CD4-positive, alpha-beta memory T cell (primary cell): Measurements from ENCODE around the gene CFAP100. TPM values are rescaled to one million over a fixed set of nuclear protein-coding genes. Genes with fewer than 3 reads are reported as not detected.

Experiments
- CTCF ChIA-PET: fragments of 350-600 bp; sonication (Branson Sonifier 250); formaldehyde crosslinking; loops from one replicate; lab custom pipeline; 2021; ENCODE audit warnings: inconsistent platforms; ENCODE audit not compliant: partially characterized antibody; lab: Charles Lee
- POLR2A ChIA-PET: fragments of 350-600 bp; sonication (Branson Sonifier 250); formaldehyde crosslinking; loops from one replicate; lab custom pipeline; 2021; ENCODE audit not compliant: partially characterized antibody; lab: Charles Lee
- DNase-seq, 5 donors: peaks; one replicate each; pipeline versions ENCODE4 v3.0.0 to v3.0.0-alpha.2; 2020 to 2022; ENCODE audit warnings: mixed read lengths in 1 of 5
- H3K27ac ChIP-seq: one replicate; pipeline ENCODE4 v1.7.0; 2013; ENCODE audit warnings: low read depth, low read length
- H3K27me3 ChIP-seq: 2 replicates; pipeline ENCODE4 v1.7.0; 2013; ENCODE audit warnings: mild to moderate bottlenecking, low read length, moderate library complexity; ENCODE audit not compliant: insufficient read depth
- H3K36me3 ChIP-seq: 2 replicates; pipeline ENCODE4 v1.7.0; 2013; ENCODE audit warnings: mild to moderate bottlenecking, low read length, moderate library complexity; ENCODE audit not compliant: insufficient read depth
- H3K4me1 ChIP-seq: 2 replicates; pipeline ENCODE4 v1.7.0; 2013; ENCODE audit warnings: mild to moderate bottlenecking, low read length, moderate library complexity; ENCODE audit not compliant: insufficient read depth
- H3K4me3 ChIP-seq, 2 donors: one replicate each; pipeline ENCODE4 v1.7.0; 2013; ENCODE audit warnings: low read length in 2 of 2, mild to moderate bottlenecking in 1 of 2
- H3K9me3 ChIP-seq, 2 donors: one replicate each; pipeline ENCODE4 v1.7.0; 2013; ENCODE audit warnings: low read length in 2 of 2, control low read depth in 1 of 2; ENCODE audit not compliant: control insufficient read depth in 1 of 2
- H3K27ac Mint-ChIP-seq, 7 donors: one replicate each; pipeline ENCODE4 v1.8.0; 2020 to 2021; ENCODE audit warnings: mixed read lengths in 7 of 7, mild to moderate bottlenecking in 6 of 7, inconsistent platforms in 3 of 7, moderate library complexity in 3 of 7
- H3K27me3 Mint-ChIP-seq, 2 donors: one replicate each; pipeline ENCODE4 v1.8.0; 2020 to 2021; ENCODE audit warnings: mixed read lengths in 2 of 2
- H3K36me3 Mint-ChIP-seq, 2 donors: one replicate each; pipeline ENCODE4 v1.8.0; 2020 to 2021; ENCODE audit warnings: mixed read lengths in 2 of 2, inconsistent platforms in 1 of 2, mild to moderate bottlenecking in 1 of 2
- H3K4me1 Mint-ChIP-seq, 4 donors: one replicate each; pipeline ENCODE4 v1.8.0; 2020 to 2021; ENCODE audit warnings: mixed read lengths in 4 of 4, mild to moderate bottlenecking in 1 of 4
- H3K4me3 Mint-ChIP-seq, 8 donors: one replicate each; pipeline ENCODE4 v1.8.0; 2020 to 2021; ENCODE audit warnings: mixed read lengths in 8 of 8, mild to moderate bottlenecking in 7 of 8, moderate library complexity in 6 of 8, inconsistent platforms in 3 of 8
- H3K9me3 Mint-ChIP-seq, 8 donors: one replicate each; pipeline ENCODE4 v1.8.0; 2020 to 2021; ENCODE audit warnings: mixed read lengths in 8 of 8, mild to moderate bottlenecking in 5 of 8, inconsistent platforms in 3 of 8, moderate library complexity in 1 of 8
- intact Hi-C: fragments of 100-400 bp; cut with micrococcal nuclease; formaldehyde crosslinking; loops from one replicate; pipeline ENCODE4 v1.15.1; 2023
- polyA plus RNA-seq, 2 donors: library from polyadenylated mRNA; unstranded; fragments of 300-500 nt; fragmentation: Illumina TruSeq; gene quantifications; one replicate each; pipeline ENCODE4 v1.2.3, GENCODE V29; 2021
- total RNA-seq, 2 experiments: library from RNA; stranded (reverse); gene quantifications; one replicate each; pipeline ENCODE4 v1.2.3, GENCODE V29; 2021

Gene CFAP100
- total and polyA plus RNA-seq, 4 experiments from 2014 or later, result not detected

DNA sequence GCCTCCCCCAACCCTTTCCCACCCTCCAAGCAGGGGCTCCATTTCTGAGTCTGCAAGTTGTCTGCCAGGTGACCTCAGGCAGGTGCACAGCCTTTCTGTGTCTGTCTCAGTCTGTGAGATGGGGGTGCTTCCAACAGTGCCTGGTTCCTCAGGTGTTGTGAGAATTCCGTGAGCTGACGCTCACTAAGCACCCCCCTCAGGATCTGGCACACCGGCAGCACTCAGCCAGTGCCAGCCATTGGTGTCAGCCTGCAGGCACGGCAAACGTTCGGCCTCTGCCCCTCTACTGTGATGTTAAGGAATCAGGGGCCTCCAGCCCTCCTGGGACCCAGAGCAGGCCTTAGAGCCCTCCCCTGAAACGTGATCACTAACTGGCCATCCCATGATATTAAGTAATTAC lies 39.9 kb upstream of the CFAP100 start:
- Histone ChIP-seq H3K27me3 (peaks cover 32% of the 10 kb centered on the region), H3K4me3 (no peak overlapping the region), H3K27ac (no peak overlapping the region), H3K9me3 (no peaks in the 10 kb centered on the region), H3K4me1 (peaks cover 9% of the 10 kb centered on the region), H3K36me3 (no peaks in the 10 kb centered on the region)
- Mint-ChIP-seq H3K4me3 (no peak overlapping the region), H3K4me1 (peaks cover 9 to 25% (median 12%) of the 10 kb centered on the region in 4 donors), H3K27me3 (peaks cover 23 to 31% of the 10 kb centered on the region in 2 donors), H3K36me3 (no peaks in the 10 kb centered on the region), H3K27ac (no peak overlapping the region), H3K9me3 (no peaks in the 10 kb centered on the region)
- DNase-seq, result no peak
- intact Hi-C loops, result loop anchor here (5.0 kb wide), 2 partner anchors 272 to 348 kb away; partner anchors contain the start of genes CHCHD6 and SLC41A3
- ChIA-PET POLR2A (no interaction called here), CTCF (no interaction called here)

DNA sequence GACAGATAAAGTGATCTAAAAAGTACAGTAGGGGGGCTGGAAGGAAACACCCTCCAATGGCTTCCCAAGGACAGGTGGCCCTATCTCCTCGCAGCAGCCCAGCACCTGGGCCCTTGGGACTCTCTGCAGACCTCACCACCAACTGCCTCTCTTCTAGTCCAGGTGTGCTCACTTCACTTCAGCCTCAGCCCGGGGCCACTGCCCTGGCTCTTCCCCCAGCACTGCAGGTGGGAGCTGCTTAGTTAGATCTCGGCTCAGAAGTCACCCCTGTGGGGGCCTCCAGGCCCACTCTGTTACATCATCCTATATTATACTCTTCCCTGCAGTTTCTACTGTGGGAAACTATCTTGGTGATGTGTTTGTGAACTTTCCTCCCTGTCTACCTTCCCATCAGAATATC lies 39.5 kb upstream of the CFAP100 start:
- no peak overlapping the region for H3K4me3 ChIP-seq
- CTCF ChIA-PET, result no interaction called here
- DNase-seq, result no peak
- H3K36me3 ChIP-seq, result no peaks in the 10 kb centered on the region
- H3K27me3 Mint-ChIP-seq, result peaks cover 27 to 36% of the 10 kb centered on the region in 2 donors
- peaks cover 9% of the 10 kb centered on the region for H3K4me1 ChIP-seq
- peaks cover 9 to 25% (median 12%) of the 10 kb centered on the region in 4 donors for H3K4me1 Mint-ChIP-seq
- peaks cover 37% of the 10 kb centered on the region for H3K27me3 ChIP-seq
- intact Hi-C loops, result loop anchor here (5.0 kb wide), 2 partner anchors 273 to 347 kb away; partner anchors contain the start of genes CHCHD6 and SLC41A3
- H3K4me3 Mint-ChIP-seq, result peak overlapping the region in 7 of 8 donors; percentile 11 to 83 (median 54)
- peak overlapping the region in 2 of 7 donors; percentile 18 to 79 for H3K27ac Mint-ChIP-seq
- POLR2A ChIA-PET, result no interaction called here
- no peaks in the 10 kb centered on the region for H3K36me3 Mint-ChIP-seq
- H3K9me3 ChIP-seq, result no peaks in the 10 kb centered on the region
- no peaks in the 10 kb centered on the region for H3K9me3 Mint-ChIP-seq
- no peak overlapping the region for H3K27ac ChIP-seq

DNA sequence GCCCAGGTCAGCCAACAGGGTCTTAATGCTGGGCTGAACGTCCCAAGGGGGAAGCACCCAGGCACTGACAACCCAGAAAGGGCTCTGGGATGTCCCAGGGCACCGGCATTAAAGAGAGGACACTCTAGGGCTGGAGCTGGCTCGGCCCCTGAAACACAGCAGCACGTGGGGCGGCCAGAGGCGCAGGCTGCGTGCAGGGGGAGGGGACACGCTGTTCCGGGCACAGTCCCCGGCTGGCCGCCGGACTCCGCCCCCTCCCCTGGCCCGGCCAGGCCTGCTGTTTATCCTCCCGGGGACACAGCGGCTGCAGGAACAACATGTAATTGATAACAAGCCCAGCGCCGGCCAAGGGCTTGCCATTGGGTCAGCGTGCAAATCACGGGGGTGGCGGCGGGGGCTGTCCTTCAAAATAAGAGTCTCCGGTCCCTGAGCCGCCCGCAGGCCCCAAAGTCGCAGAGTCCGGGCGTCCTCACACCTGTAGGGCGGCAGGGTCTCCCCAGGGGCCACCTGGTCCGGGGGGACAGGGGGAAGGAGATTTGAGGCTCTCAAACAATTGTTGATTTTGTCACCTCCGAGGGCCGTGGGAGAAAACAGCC lies 38.8 kb upstream of the CFAP100 start:
- Mint-ChIP-seq H3K4me3 (peak overlapping the region; percentile 79 to 93 (median 85)), H3K27me3 (peaks cover 29 to 34% of the 10 kb centered on the region in 2 donors), H3K4me1 (peaks cover 9 to 25% (median 12%) of the 10 kb centered on the region in 4 donors), H3K9me3 (no peaks in the 10 kb centered on the region), H3K36me3 (no peaks in the 10 kb centered on the region), H3K27ac (peak overlapping the region in 2 of 7 donors; percentile 67 to 79)
- H3K4me1 ChIP-seq, result peaks cover 9% of the 10 kb centered on the region
- ChIA-PET CTCF (no interaction called here), POLR2A (no interaction called here)
- no peak for DNase-seq
- intact Hi-C loops, result loop anchor here (2.0 to 5.0 kb wide), 4 partner anchors 121 to 439 kb away; partner anchors contain the start of genes CHCHD6 and SLC41A3
- H3K27ac ChIP-seq, result no peak overlapping the region
- H3K9me3 ChIP-seq, result no peaks in the 10 kb centered on the region
- H3K4me3 ChIP-seq, result peak overlapping the region in 1 of 2 donors; percentile 19
- no peaks in the 10 kb centered on the region for H3K36me3 ChIP-seq
- H3K27me3 ChIP-seq, result peaks cover 40% of the 10 kb centered on the region

DNA sequence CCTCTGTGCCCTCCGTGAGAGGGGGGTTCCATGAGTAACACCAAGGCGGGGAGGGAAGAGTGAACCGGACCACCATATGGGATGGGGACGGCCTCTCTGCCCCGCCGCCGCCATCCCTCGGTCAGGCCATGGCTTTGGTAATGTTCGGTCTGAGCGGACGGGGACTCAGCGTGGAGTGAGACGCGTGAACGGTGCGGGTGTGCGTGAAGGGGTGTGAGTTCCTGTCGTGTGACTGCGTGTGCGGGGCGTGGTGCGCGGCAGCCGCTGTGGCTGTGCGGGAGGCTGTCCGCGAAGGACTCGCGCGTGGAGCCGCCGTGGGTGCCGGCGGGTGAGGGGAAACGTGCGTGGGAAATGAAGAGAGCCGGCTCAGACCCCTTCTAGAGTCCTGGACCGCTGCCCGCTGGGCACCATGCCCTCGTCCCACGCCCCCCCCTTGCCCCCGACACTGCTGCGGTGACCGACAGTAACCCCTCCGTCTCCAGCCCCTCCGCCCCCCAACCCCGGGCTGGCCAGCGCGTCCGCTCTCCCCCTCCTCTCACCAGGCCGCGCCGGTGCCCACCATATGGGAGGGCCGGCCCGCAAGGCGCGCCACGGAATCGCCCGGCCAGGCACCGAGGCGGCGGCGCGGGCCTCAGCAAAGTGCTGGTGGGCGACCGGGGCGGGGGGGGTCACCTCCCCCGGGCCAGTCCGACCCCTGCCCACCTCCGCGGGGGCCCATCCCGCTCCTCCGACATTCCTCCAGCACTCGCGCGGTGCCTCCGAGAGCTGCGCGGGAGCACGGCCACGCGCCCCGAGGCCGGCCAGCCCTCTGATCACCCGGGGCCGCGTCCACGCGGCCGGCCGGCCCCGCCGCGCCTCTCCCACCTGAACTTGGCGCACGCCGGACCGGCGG lies 38.1 kb upstream of the CFAP100 start:
- Histone ChIP-seq H3K9me3 (no peaks in the 10 kb centered on the region), H3K4me3 (peak overlapping the region in 1 of 2 donors; percentile 19), H3K4me1 (peaks cover 9% of the 10 kb centered on the region), H3K27ac (no peak overlapping the region), H3K27me3 (peaks cover 40% of the 10 kb centered on the region), H3K36me3 (no peaks in the 10 kb centered on the region)
- peak in 4 of 5 donors; percentile 14 to 23 (median 19) for DNase-seq
- H3K4me3 Mint-ChIP-seq, result peak overlapping the region; percentile 79 to 93 (median 85)
- CTCF ChIA-PET, result no interaction called here
- no peaks in the 10 kb centered on the region for H3K36me3 Mint-ChIP-seq
- peaks cover 34 to 39% of the 10 kb centered on the region in 2 donors for H3K27me3 Mint-ChIP-seq
- intact Hi-C loops, result loop anchor here (2.0 to 5.0 kb wide), 4 partner anchors 120 to 440 kb away; partner anchors contain the start of genes CHCHD6 and SLC41A3
- POLR2A ChIA-PET, result no interaction called here
- peak overlapping the region in 3 of 7 donors; percentile 35 to 67 (median 60) for H3K27ac Mint-ChIP-seq
- H3K4me1 Mint-ChIP-seq, result peaks cover 9 to 25% (median 12%) of the 10 kb centered on the region in 4 donors
- H3K9me3 Mint-ChIP-seq, result no peaks in the 10 kb centered on the region

DNA sequence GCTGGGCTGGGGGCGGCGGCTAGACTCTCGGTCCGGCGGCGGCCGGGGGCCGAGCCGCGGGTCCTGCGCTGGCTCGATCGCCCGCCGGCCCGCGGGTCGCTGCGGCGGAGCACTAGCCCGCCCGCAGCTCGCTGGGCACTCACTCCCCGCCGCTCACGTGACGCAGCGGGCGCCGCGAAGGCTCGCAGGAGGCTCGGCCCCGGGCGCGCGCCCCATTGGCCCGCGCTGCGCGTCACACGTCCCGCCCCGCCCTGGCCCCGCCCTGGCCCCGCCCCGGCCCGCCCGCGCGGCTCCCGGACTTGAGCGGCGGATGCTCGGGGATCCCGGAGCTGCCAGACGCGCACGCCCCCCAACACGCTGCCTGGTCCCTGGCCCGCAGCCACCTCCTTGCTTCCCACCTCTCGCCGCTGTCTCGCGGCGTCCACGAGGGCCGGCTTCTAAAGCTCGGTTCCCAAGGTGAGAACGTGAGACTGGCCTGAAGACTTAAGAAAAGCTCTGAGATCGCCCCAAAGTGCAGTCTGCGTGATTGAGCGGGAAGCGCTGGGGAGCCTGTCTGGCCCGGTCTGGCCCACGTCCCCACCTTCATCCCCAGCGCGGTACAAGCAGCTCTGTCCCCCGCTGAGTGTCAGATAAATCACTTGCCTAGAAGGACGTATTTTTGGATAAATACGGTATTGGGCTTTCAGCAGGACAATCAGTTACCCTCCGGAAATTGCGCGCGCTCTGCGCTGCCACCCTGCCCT lies 37.2 kb upstream of the CFAP100 start, which contains the start of gene KLF15:
Gene KLF15 (minus strand): TSS at position 114 of the 743 bp plus-strand sequence. CDS start 4,486 bp downstream, outside the sequence.
- H3K27me3 Mint-ChIP-seq, result peaks cover 36 to 44% of the 10 kb centered on the region in 2 donors
- Histone ChIP-seq H3K27me3 (peaks cover 40% of the 10 kb centered on the region), H3K4me1 (peaks cover 9% of the 10 kb centered on the region), H3K4me3 (peak within 1 kb of the TSS; percentile 42 to 49), H3K36me3 (no peaks in the 10 kb centered on the region), H3K27ac (no peak within 1 kb of the TSS), H3K9me3 (no peaks in the 10 kb centered on the region)
- peak within 1 kb of the TSS; percentile 85 to 93 (median 90) for H3K4me3 Mint-ChIP-seq
- POLR2A ChIA-PET, result no interaction called here
- peak; percentile 64 to 72 (median 66) for DNase-seq
- intact Hi-C loops, result loop anchor here (2.0 to 5.0 kb wide), 4 partner anchors 119 to 441 kb away; partner anchors contain the start of genes CHCHD6 and SLC41A3
- peak within 1 kb of the TSS in 6 of 7 donors; percentile 48 to 84 (median 66) for H3K27ac Mint-ChIP-seq
- CTCF ChIA-PET, result interaction anchor here (0.9 kb wide), 1 partner anchor 9 kb away, joined by 3 read pairs; no protein-coding TSS in a partner anchor
- H3K36me3 Mint-ChIP-seq, result no peaks in the 10 kb centered on the region
- H3K4me1 Mint-ChIP-seq, result peaks cover 9 to 25% (median 12%) of the 10 kb centered on the region in 4 donors
- no peaks in the 10 kb centered on the region for H3K9me3 Mint-ChIP-seq

DNA sequence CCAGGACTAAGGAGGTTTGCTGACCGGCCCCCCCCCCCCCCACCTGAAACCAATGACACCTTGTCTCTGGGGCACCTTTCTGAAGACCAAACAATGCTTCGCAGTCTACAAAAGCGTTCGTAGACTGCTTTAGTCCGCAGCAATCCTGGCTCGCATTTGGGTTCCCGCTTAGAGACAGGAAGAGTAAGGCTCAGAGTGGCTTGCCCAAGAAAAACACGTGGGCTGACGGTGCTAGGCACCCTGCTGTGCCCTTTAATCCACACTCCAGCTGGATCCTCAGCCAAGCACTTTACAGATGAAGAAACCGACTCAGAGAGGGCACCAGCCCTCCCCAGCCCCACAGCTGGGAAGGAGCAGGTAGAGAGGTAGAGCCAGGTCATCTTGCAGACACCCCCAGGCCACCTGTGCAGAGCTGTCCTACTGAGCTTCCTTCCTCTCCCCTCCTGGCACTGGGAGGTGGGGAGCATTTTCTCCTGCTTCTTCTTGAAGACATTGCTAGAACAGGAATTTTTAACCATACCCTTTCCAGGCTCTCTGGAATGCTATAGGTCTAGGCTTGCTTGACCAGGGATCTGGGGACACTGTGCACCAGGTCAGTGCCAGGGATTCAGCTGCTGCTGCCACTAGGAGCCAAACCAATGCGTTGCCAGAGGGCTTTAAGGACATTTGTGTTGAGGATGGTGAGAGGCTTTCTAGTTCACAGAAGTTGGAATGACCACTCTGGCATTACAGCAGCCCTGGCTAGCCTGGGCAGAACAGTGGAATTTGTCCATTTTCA lies 36.5 kb upstream of the CFAP100 start:
- no peak for DNase-seq
- ChIA-PET CTCF (interaction anchor here (0.9 kb wide), 1 partner anchor 10 kb away, joined by 3 read pairs; no protein-coding TSS in a partner anchor), POLR2A (no interaction called here)
- Histone ChIP-seq H3K36me3 (no peaks in the 10 kb centered on the region), H3K4me1 (peaks cover 9% of the 10 kb centered on the region), H3K27ac (no peak overlapping the region), H3K27me3 (peaks cover 40% of the 10 kb centered on the region), H3K9me3 (no peaks in the 10 kb centered on the region), H3K4me3 (peak overlapping the region in 1 of 2 donors; percentile 49)
- intact Hi-C loops, result loop anchor here (5.0 kb wide), 2 partner anchors 276 to 344 kb away; partner anchors contain the start of genes CHCHD6 and SLC41A3
- peak overlapping the region; percentile 85 to 93 (median 90) for H3K4me3 Mint-ChIP-seq
- H3K36me3 Mint-ChIP-seq, result no peaks in the 10 kb centered on the region
- H3K9me3 Mint-ChIP-seq, result no peaks in the 10 kb centered on the region
- peaks cover 9 to 25% (median 12%) of the 10 kb centered on the region in 4 donors for H3K4me1 Mint-ChIP-seq
- H3K27ac Mint-ChIP-seq, result peak overlapping the region in 4 of 7 donors; percentile 48 to 69 (median 60)
- peaks cover 36 to 44% of the 10 kb centered on the region in 2 donors for H3K27me3 Mint-ChIP-seq
